ENCODE measurements around the gene UBQLN1.
A peak's percentile ranks its signal among the peaks of the same experiment; 100 is the strongest.
"Not testable (repeated sequence)": the region's sequence is repeated elsewhere in the genome, so short reads cannot be mapped to it uniquely, and the experiment has no call there.

UBQLN1 gene

DNA sequence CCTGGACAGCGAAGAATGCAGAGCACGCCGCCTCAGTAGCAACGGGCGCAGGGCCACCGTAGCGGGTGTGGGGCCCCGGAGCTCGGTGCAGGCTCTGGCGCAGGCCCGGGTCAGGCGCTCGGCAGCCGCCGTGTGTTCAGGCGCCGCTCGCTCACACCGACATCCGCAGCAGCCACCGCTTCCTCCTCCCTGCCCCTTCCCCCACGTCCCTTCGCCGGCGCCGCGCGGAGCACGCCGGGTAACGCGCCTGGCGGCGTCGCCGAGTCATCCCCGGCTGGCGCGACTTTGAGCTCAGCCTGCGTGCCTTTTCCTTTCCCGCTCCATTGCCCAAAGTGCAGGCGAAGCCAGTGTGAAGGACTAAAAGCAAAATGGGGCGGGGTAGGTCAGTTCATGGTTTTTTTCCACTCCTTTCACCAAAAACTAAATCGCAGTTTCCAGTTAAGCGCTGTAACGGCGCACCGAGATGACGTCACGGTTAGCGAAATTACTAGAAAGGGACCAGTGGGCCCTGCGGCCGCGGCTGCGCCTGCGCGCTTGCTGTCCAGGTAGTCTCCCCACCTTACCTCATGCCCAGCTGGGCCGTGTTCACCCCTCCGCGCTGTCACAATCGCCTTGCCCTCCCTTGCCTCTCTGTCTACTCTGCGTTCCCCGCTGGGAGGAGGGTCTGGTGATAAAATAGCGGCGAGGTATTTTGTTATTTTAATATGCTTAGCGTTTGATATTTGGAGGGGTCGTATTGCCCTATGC, at the start of gene UBQLN1:
Gene UBQLN1, minus strand, starts transcription at position 191 of the 747 bp plus-strand sequence. CDS start 279 bp downstream, outside the sequence.
- DNase-seq (ENCODE audit: extremely low read depth in 1 of 2, low read depth in 1 of 2) = peak; percentile 75 to 80

DNA sequence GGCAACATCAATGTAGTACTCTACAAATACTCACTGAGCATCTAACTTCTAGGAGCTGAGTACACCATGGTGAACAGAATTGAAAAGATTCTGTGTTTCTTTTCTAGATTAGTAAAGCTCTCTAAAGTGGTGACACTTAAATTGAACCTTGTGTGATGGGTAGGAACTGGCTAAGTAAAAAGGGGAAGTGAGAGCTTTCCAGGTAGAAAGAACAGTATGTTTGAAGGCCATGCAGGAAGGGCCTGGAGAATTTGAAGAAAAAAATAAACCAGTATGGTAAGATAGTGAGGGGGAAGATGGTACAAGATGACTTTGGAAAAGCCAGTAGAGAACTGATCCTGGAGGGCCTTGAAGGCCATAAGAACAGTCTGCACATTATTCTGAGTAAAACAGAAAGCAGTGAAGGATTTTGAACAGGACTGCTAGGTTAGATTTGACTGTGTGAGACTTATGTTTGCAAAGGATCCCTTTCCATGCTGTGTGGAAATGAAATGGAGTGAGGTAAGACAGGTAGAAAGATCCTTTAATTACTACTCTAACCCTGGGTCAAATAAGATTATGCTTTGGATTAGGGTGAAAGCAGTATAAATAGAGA, 46.7 kb upstream of the UBQLN1 start:
- DNase-seq (ENCODE audit: extremely low read depth in 1 of 2, low read depth in 1 of 2) = no peak

GRCh38 chr9:83749706-83750105, 41.9 kb upstream of the UBQLN1 start:
- no peak for DNase-seq (ENCODE audit: extremely low read depth in 1 of 2, low read depth in 1 of 2)

DNA sequence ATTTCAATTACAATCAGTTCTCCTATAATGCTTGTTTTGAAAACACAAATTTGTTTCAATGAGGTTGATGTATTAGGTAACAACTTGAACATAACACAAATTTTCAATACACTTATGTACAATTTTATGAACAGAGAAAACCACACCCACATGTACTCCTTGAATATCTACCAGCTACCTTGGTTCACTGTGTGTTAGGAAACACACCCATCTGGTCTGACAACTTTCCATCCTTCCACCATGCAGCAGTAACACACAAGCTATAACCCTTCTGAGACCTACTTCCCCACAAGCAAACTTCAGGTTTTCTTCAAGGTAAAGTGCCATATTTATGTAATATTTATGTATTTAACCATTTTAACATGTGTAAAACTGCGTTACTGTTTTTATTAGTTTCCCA, 36.4 kb upstream of the UBQLN1 start:
- no peak for DNase-seq (ENCODE audit: extremely low read depth in 1 of 2, low read depth in 1 of 2)

GRCh38 chr9:83733739-83734138, 26.0 kb upstream of the UBQLN1 start:
- DNase-seq (ENCODE audit: extremely low read depth in 1 of 2, low read depth in 1 of 2) = no peak

GRCh38 chr9:83728591-83729368, 21.0 kb upstream of the UBQLN1 start:
- not testable (repeated sequence) for DNase-seq (ENCODE audit: extremely low read depth in 1 of 2, low read depth in 1 of 2)

GRCh38 chr9:83724436-83724835, 16.7 kb upstream of the UBQLN1 start:
- DNase-seq (ENCODE audit: extremely low read depth in 1 of 2, low read depth in 1 of 2) = no peak

DNA sequence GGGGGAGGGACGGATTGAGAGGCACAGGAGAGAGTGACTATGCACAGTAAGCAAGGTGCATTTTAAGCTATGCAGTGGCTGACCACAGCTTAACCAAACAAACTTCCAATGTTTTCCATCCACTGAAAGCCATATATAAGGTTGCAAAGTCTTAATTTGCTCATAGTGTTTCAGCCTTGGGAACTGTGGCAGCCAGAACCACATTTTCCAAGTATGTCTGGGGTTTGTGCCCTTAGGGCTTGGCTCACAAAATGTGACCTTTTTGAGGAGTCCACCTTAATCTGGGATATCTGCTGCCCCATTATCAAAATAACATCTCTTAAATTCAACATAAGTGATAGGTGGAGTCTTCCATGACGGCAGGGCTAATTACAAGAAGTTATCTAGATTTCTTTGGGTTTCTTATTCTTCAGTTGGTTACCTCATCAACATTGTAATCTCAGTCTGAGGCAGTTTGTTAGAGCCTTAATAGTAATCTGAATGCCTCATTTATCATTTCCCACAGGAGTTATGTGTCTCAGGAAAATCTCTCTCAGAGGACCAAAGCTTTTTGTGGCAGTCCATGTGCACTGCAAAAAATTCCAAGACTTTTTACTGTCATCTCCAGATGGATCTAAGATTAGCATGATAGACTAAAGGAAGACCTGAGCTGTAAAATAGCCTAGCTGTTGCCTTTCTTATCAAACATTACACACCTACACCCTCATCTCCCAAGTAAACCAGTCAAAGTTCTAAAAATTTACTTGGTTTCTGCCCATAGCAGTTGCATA, 15.2 kb upstream of the UBQLN1 start:
- DNase-seq (ENCODE audit: extremely low read depth in 1 of 2, low read depth in 1 of 2) = no peak

GRCh38 chr9:83721509-83721908, 13.8 kb upstream of the UBQLN1 start:
- DNase-seq (ENCODE audit: extremely low read depth in 1 of 2, low read depth in 1 of 2) = no peak

DNA sequence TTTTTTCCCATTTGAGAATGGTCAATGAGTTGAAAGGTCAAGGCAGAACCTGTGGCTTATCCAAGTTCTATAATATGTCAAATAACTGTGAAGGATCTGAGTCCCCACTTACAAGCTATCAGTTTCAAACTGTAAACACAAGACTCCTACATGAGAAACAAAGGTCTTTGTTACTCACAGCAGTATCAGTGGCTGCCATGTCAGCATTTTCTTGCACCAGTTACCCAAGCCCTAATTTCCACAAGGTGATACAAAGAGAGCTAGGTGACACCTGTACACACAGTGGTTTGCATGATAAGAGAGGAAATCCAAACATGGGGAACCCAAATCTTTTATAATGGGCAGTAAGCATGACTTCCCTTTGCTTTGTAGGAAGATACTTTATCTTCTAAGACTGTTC, 8.0 kb upstream of the UBQLN1 start:
- DNase-seq (ENCODE audit: extremely low read depth in 1 of 2, low read depth in 1 of 2) = no peak

DNA sequence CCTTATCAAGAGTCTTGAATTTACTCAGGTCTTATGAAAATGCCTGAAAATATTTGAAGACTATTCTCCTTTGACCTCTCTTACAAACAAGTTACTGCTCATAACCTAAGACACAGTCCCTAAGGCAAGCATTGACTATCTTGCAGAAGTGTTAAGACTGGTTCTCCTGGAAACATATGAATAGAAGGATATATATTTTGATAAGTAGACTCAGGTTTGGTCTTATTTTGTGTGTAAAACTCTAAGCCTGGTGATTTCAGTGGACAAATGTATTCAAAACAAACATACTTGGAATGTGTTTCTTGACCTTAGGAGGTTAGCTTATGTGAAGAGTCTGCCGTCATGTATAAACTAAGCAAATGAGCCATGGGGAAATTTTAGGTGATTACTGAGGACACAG, 7.5 kb upstream of the UBQLN1 start:
- no peak for DNase-seq (ENCODE audit: extremely low read depth in 1 of 2, low read depth in 1 of 2)

DNA sequence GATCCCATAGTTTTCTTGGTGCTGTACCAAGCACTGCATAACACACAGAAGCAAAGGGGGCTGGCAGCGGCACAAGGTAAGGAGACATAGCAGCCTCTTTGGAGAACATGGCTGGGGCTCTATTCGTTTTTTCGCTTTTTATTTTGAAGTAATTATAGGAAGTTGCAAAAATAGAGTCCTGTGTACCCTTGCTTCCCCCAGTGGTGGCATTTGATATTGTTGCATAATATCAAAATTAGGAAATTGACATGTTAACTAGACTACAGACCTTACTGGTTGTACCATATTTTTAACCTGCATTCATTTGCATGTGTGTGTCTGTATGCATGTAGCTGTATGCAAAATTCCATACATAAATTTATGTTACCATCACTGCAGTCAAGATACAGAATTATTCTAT, 6.6 kb upstream of the UBQLN1 start:
- DNase-seq (ENCODE audit: extremely low read depth in 1 of 2, low read depth in 1 of 2) = no peak

GRCh38 chr9:83708515-83709158, 879 bp upstream of the UBQLN1 start:
- peak; percentile 16 to 37 for DNase-seq (ENCODE audit: extremely low read depth in 1 of 2, low read depth in 1 of 2)

DNA sequence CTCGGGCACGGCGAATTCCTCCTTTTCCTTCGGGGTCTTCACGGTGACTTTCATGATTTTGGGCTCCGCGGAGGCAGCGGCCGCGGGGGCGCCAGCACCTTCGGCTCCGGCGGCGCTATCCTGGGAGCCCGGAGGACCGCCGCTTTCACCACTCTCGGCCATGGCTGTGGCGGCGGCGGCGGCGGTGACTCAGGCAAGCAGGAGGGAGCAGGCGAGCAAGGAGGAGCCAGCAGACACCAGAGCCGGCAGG, 315 bp downstream of the UBQLN1 start:
- DNase-seq (ENCODE audit: extremely low read depth in 1 of 2, low read depth in 1 of 2) = peak in 1 of 2 donors; percentile 55

- peak; percentile 69 to 72 for DNase-seq (ENCODE audit: extremely low read depth in 1 of 2, low read depth in 1 of 2)
Measured at GRCh38 chr9:83706676-83707517, 861 bp downstream of the UBQLN1 start.

GRCh38 chr9:83705219-83705651, 2.5 kb downstream of the UBQLN1 start:
- DNase-seq (ENCODE audit: extremely low read depth in 1 of 2, low read depth in 1 of 2) = not testable (repeated sequence)

GRCh38 chr9:83701769-83702168, 6.0 kb downstream of the UBQLN1 start:
- no peak for DNase-seq (ENCODE audit: extremely low read depth in 1 of 2, low read depth in 1 of 2)

DNA sequence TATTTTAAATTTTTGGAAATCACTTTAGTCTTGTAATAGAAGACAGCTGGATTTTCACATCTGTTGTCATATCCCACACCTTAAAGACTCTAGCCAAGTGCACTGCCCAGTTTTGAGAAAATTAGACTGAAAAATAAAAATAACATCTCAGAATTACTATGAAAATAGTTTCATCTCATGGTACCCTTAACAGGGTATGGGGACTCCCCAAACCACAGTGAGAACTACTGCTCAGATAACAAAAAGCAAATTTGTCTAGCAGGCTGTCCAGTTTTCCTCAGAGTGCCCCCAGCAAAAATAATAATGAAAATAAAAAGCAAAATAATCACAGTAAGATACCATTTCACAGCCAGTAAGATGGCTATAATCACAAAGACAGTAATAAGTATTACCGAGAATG, 6.5 kb downstream of the UBQLN1 start:
- DNase-seq (ENCODE audit: extremely low read depth in 1 of 2, low read depth in 1 of 2) = no peak

DNA sequence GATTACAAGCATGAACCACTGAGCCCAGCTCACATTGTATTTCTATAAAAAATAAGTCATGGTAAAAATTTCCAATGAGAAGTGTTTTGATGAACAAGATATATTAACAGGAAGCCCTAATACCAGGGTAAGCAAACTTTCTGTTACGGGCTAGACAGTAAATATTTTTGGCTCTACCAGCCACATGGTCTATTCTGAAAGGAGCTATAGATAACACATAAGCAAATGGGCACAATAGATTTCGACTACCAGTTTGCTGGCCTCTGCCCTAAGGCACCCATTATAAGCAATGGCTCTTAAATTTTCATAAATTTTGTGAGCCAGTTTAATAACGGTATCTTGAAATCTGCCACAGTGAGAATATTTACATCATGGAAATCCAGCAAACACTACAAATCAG, 8.1 kb downstream of the UBQLN1 start:
- DNase-seq (ENCODE audit: extremely low read depth in 1 of 2, low read depth in 1 of 2) = no peak
